Stimulated activated CD8-positive, alpha-beta memory T cell treated with anti-CD3 and anti-CD28 coated beads, Interleukin-7, amount 100 ng/mL, for 24 hours (primary cell): ENCODE measurements around the gene SYNJ2BP.

ENCODE experiments used
- DNase-seq: peaks from one replicate; pipeline ENCODE4 v3.0.0-alpha.2; 2020; ENCODE audit warnings: low read depth

SYNJ2BP gene

GRCh38 chr14:70391493-70392391, 25.1 kb downstream of the SYNJ2BP start:
- DNase-seq = no peak

GRCh38 chr14:70382536-70382935, 34.4 kb downstream of the SYNJ2BP start:
- no peak for DNase-seq

GRCh38 chr14:70380824-70381223, 36.1 kb downstream of the SYNJ2BP start:
- no peak for DNase-seq

- no peak for DNase-seq
Observed at GRCh38 chr14:70378696-70379095, 38.2 kb downstream of the SYNJ2BP start.
